T-helper 2 cell treated with Interferon-gamma antibody and Interleukin-4, amounts not matched to agents 100 ng/mL and 5 ng/mL, for 36 hours (primary cell): ENCODE measurements around the gene HIVEP3. TPM values are rescaled to one million over a fixed set of nuclear protein-coding genes. Genes with fewer than 3 reads are reported as not detected.

Source experiments
- intact Hi-C: fragments of 100-400 bp; cut with micrococcal nuclease; formaldehyde crosslinking; loops from one replicate; pipeline ENCODE4 v1.15.1; 2023
- total RNA-seq: library from RNA; stranded (reverse); gene quantifications from 2 replicates; pipeline ENCODE4 v1.2.3, GENCODE V29; 2022

The HIVEP3 gene
- total RNA-seq, 1 donor from 2014 or later = 20.3 TPM

- intact Hi-C loops = no loop called here
These were observed 179.4 kb downstream of the HIVEP3 start for GRCh38 chr1:41739061-41739955.

GRCh38 chr1:41738475-41738874 is 180.2 kb downstream of the HIVEP3 start:
- intact Hi-C loops = no loop called here

- intact Hi-C loops = no loop called here
These were observed 180.7 kb downstream of the HIVEP3 start for GRCh38 chr1:41738006-41738405.

- intact Hi-C loops = no loop called here
These were observed 183.0 kb downstream of the HIVEP3 start for GRCh38 chr1:41735631-41736260.

GRCh38 chr1:41735139-41735538 is 183.6 kb downstream of the HIVEP3 start:
- intact Hi-C loops = no loop called here

GRCh38 chr1:41734201-41734970 is 184.3 kb downstream of the HIVEP3 start:
- intact Hi-C loops = no loop called here

GRCh38 chr1:41733725-41734124 is 185.0 kb downstream of the HIVEP3 start:
- intact Hi-C loops = no loop called here

- intact Hi-C loops = no loop called here
These were observed 185.7 kb downstream of the HIVEP3 start for GRCh38 chr1:41733021-41733420.

- intact Hi-C loops = no loop called here
These were observed 187.1 kb downstream of the HIVEP3 start for GRCh38 chr1:41731516-41732030.

- intact Hi-C loops = no loop called here
These were observed 187.9 kb downstream of the HIVEP3 start for GRCh38 chr1:41730806-41731205.

GRCh38 chr1:41728403-41729202 is 190.1 kb downstream of the HIVEP3 start:
- intact Hi-C loops = loop anchor here (5.0 kb wide), 1 partner anchor 56 kb away; no protein-coding TSS in a partner anchor

- intact Hi-C loops = loop anchor here (5.0 kb wide), 1 partner anchor 55 kb away; no protein-coding TSS in a partner anchor
These were observed 191.0 kb downstream of the HIVEP3 start for GRCh38 chr1:41727749-41728115.

GRCh38 chr1:41726899-41727748 is 191.6 kb downstream of the HIVEP3 start:
- intact Hi-C loops = loop anchor here (5.0 kb wide), 1 partner anchor 55 kb away; no protein-coding TSS in a partner anchor

- intact Hi-C loops = loop anchor here (5.0 kb wide), 1 partner anchor 54 kb away; no protein-coding TSS in a partner anchor
These were observed 192.4 kb downstream of the HIVEP3 start for GRCh38 chr1:41726292-41726691.

- intact Hi-C loops = loop anchor here (5.0 kb wide), 1 partner anchor 53 kb away; no protein-coding TSS in a partner anchor
These were observed 193.8 kb downstream of the HIVEP3 start for GRCh38 chr1:41724926-41725325.

- intact Hi-C loops = no loop called here
These were observed 194.5 kb downstream of the HIVEP3 start for GRCh38 chr1:41724248-41724647.

GRCh38 chr1:41723786-41724185 is 194.9 kb downstream of the HIVEP3 start:
- intact Hi-C loops = no loop called here

GRCh38 chr1:41722184-41722583 is 196.5 kb downstream of the HIVEP3 start:
- intact Hi-C loops = no loop called here

GRCh38 chr1:41720861-41721410 is 197.8 kb downstream of the HIVEP3 start:
- intact Hi-C loops = no loop called here
